CD4-positive, alpha-beta T cell treated with Interleukin-21 for 1 hour (primary cell): Measurements from ENCODE around the gene TMPRSS7.
"Not testable (repeated sequence)": the region's sequence is repeated elsewhere in the genome, so short reads cannot be mapped to it uniquely, and the experiment has no call there.

ENCODE experiments used
- DNase-seq: peaks from one replicate; pipeline ENCODE4 v3.0.0-alpha.2; 2020

The TMPRSS7 gene

GRCh38 chr3:112012205-112012992 is 22.1 kb upstream of the TMPRSS7 start:
- DNase-seq: no peak

GRCh38 chr3:112013058-112013783 is 21.3 kb upstream of the TMPRSS7 start:
- peak; percentile 62 for DNase-seq

DNA sequence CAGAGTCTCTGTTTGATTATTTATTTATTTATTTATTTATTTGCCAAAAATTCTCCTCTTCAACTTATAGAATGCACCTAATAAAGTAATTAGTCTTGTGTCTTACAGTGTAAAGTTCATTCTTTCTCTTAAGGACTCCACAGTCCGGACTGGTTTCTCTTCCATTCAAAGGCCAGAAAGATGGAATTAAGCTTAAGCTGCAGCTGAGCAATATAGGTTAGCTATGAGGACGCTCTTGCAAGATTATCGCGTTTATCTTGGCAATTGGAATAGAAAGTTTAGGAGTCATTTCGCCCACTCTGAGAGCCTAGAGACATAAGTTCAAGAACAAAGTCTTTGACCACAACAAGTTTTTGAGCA is 20.8 kb upstream of the TMPRSS7 start:
- no peak for DNase-seq

DNA sequence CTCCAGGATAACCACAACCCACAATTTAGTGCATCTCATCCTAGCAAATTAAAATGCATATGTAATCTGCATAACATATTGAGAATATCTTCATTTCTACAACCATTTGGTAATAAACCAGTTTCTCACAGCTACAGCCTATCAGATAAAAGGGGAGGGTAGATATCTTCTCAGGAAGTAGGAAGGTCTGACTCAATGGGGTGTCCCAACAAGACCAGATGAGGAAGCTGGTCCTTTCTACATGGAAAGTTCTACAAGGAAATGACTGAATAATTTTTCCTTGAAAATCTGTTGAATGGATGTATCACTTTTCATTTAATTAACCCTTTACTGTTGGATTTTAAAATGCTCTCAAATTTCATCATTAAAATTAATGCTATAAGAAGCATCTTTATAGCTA is 17.4 kb upstream of the TMPRSS7 start:
- no peak for DNase-seq

GRCh38 chr3:112018712-112019111 is 15.8 kb upstream of the TMPRSS7 start:
- no peak for DNase-seq

DNA sequence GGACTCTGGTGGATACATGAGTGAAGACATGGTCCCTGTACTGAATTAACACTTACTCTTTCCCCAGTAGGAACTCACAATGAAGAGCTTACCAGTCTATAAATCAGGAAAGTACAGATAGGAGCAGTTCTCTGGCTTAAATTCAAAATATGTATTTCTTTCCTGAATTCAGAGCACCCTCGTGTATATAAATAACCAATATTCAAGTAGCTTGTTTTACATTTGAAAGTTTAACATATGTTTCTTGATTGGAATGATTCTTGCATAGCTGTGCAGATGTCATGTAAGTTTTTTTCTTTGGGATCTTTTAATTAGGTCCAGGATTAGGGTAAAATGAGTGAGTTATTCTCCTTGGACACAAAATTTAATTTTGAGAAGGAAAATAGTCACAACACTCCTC is 14.8 kb upstream of the TMPRSS7 start:
- no peak for DNase-seq

DNA sequence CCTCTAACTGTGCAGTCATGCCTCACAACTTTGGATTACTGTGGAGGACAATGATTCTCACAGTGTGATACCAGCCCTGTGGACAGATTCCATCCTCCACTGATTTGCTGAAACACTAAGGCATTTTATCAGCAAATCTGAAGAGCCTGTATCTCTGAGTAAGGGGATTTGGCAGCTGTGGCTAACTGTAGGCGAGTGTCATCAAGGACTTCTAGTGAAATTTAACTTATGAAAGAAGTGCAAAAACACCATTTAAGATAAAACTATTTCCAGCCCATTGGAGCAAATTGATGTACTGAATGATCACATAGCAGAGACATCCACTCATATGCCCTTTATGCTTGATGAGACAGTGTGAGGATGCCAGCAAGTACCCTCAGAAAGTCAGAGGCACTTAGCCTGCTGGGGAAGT is 13.9 kb upstream of the TMPRSS7 start:
- no peak for DNase-seq

DNA sequence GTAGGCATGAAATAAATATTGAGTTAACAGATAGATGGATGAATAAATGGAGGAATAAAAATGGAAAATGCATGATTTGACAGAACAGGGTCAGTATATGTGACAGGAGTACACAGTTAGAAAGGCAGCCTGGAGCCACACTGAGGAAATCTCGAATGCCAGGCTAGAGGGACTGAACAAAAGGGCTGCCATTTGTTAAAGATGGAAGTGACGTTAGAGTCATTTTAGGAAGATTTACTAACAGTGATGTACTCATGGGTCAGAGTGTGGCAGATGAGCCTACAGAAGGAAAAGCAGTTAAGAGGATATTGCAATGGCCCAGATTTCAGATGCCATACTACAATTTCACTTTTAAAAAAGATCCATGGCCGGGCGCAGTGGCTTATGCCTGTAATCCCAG is 7.4 kb upstream of the TMPRSS7 start:
- no peak for DNase-seq

GRCh38 chr3:112027826-112028225 is 6.7 kb upstream of the TMPRSS7 start:
- no peak for DNase-seq

GRCh38 chr3:112030901-112031300 is 3.6 kb upstream of the TMPRSS7 start:
- no peak for DNase-seq

DNA sequence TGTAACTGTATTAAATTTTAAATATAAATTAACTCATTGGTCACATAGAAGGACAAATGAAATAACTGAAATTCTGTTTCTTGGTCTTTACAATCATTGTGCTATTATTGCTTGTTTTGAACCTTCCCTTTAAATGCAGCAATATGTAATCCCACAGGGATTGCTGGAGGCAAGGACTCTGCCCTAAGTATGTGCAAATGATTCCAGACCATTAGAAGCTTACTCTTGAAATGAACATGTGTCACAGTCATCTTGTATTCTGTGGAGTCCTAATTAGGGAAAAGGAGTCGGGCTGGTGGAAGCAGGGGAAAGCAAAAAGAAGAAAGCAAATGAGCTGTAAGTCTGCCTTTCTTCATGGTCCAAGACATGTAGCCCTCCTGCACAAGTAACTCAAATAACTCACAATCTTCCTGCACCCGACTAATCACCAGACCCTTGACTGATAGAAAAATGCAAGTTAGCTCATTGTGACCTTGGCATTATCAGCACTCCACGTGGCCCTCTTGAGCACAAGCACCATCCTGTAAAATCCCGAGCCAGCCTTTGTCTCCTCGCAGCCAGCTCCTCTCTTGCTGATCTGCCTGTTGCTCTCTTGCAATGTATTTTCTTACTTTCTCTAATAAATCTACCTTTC is 2.3 kb upstream of the TMPRSS7 start:
- no peak for DNase-seq

GRCh38 chr3:112035241-112035640 is 705 bp downstream of the TMPRSS7 start:
- no peak for DNase-seq

DNA sequence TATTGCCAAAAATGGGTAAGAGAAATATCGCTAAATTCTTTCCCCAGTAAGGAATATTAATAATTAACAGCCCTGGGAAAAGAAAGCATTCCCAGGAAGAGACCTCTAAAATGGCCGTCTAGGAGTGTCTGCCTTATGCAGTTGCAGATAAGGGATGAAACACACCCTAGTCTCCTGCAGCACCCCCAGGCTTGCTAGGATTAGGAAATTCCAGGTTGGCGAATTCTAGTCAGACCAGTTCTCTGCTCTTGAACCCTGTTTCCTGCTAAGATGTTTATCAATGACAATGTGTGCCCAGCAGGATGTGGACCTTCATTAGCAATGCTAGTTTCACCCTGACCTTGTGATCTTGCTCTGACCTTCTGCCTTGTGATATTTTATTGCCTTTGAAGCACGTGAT is 2.7 kb downstream of the TMPRSS7 start:
- not testable (repeated sequence) for DNase-seq

- no peak for DNase-seq
Measured at GRCh38 chr3:112038863-112039262, 4.3 kb downstream of the TMPRSS7 start.

- DNase-seq: no peak
Measured at GRCh38 chr3:112041321-112041720, 6.8 kb downstream of the TMPRSS7 start.

DNA sequence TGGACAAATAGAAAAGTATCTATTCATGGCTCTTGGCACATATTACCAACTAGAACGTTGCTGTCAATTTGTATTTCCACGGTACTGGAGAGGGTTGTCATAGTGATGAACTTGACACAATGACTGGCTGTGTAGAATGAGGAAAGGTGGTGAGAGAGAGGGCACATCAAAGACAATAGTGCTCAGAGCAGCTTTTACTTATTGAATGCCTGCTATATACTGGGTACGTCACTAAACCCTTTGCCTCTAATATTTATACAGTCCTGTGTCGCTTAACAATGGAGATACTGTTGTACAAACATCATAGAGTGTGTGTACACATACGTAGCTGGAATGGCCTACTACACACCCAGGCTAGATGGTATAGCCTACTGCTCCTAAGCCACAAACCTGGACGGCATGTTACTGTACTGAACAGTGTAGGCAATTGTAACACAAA is 8.3 kb downstream of the TMPRSS7 start:
- DNase-seq: no peak

DNA sequence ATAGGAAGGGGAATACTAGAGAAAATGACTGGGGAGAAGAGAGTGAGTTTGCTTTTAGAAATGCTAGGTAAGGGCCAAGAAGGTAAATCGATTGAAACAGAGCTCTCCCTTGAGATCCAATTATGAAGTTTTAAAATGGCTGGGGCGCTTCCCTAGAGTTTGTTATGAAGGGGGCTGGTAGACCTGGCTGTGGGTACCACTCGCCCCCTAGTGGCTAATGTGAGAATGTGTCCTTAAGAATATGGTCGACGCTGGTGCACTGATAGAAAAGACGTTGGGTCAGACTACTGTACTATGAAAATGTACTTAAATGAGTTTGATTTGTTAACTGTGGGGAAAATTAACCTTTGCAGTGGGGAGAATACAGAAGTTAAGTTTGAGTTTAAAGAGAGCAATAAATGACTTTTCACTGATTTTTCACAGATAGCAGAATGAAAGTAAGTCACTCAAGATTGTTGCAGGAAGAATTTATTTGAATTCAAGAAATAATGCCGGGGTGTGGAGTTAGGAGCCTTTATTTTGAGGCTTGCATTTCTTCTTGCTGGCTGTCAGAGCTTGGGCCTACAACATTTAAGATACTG is 9.2 kb downstream of the TMPRSS7 start:
- peak; percentile 68 for DNase-seq

GRCh38 chr3:112046599-112046998 is 12.1 kb downstream of the TMPRSS7 start:
- no peak for DNase-seq

- no peak for DNase-seq
Measured at GRCh38 chr3:112047264-112047663, 12.7 kb downstream of the TMPRSS7 start.

DNA sequence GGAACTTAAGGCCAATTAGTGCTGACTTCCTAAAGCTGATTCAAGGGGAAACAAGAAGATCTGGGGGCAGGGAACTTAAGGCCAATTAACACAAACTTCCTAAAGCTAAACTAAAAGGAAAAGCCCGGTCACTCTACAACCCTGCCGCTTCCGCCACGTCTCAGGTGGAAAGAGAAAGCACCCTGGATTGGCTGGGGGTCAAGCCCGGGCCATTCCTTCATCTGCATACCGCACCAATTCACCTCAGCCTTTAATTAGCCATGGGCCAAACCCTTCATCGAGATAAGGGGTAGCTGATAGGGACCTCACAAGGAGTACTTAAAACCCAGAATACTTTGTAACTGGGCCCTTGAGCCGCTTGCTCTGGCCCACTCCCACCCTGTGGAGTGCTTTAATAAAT is 14.4 kb downstream of the TMPRSS7 start:
- no peak for DNase-seq

DNA sequence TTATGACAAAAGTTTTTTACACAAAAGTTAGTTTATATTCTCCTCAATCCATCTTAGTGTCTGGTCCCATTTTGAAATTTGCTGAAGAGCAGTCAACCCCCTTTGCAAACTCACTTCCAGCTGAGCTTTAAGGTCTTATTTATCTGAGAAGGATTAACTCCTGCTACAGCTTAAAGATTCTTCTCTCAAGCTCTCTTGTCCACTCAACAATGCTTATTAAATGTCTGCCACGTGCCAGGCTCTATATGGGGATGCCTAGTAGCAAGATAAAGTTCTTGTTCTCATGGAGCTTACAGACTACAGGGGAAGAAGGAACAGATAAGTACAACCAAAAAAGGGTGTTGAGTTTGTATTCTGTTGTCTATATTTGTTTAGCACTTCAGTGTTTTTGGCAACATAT is 18.7 kb downstream of the TMPRSS7 start:
- no peak for DNase-seq

- no peak for DNase-seq
Measured at GRCh38 chr3:112056451-112056929, 22.0 kb downstream of the TMPRSS7 start.

GRCh38 chr3:112059497-112059896 is 25.0 kb downstream of the TMPRSS7 start:
- no peak for DNase-seq

- no peak for DNase-seq
Measured at GRCh38 chr3:112061152-112061551, 26.6 kb downstream of the TMPRSS7 start.
